HG03097 (cell line): ENCODE measurements around the gene SLC19A1.
"Not testable (repeated sequence)": the region's sequence is repeated elsewhere in the genome, so short reads cannot be mapped to it uniquely, and the experiment has no call there.

Source experiments
- ATAC-seq: cut with Tn5 transposase; IDR thresholded peaks from one replicate; pipeline ENCODE4 v1.9.1; 2021; ENCODE audit not compliant: unreplicated experiment, low FRiP score

The SLC19A1 gene

GRCh38 chr21:45577801-45578175 is 35.5 kb upstream of the SLC19A1 start:
- ATAC-seq: no peak

DNA sequence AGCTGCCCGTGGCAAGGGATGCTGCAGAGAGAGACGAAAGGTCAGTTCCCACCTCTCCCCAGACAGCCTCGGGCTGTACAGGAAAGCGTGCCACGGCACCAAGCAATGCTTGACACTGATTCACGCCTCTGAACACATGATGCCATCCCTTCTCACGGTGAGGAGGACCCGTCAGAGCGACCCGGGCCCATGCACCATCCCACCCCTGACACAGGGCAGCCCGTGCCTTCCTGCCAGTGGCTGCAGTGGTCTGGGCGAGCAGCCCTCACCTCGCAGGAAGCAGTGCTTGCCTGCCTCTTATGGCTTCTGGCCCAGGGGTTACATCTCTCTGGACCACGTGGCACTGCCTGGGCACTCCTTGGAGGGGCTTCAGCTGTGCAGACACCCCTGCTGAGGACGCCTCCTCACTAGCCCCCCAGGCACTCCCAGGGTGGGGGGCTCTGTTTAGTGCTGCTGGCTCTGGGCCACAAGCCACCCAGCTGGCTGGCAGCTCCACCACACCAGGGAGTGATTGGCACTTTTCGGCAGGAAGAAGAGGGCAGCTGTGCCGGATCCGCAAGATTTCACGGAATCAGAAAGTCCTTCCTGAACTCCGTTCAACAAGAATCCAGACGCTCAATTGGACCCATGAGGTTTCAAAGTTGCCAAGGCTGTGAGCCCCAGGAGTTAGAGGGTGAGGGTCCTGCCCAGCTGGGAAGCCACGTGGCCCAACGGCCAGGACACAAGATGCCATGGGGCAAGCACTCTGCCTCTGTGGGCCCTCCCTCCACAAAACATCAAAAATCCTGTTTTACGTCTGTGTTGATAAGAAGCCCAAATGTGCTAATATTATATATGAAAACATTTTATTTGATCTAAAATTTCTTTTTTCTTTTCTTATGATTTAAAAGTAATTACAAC is 34.8 kb upstream of the SLC19A1 start:
- ATAC-seq: no peak

GRCh38 chr21:45575993-45576837 is 34.0 kb upstream of the SLC19A1 start:
- ATAC-seq: no peak

DNA sequence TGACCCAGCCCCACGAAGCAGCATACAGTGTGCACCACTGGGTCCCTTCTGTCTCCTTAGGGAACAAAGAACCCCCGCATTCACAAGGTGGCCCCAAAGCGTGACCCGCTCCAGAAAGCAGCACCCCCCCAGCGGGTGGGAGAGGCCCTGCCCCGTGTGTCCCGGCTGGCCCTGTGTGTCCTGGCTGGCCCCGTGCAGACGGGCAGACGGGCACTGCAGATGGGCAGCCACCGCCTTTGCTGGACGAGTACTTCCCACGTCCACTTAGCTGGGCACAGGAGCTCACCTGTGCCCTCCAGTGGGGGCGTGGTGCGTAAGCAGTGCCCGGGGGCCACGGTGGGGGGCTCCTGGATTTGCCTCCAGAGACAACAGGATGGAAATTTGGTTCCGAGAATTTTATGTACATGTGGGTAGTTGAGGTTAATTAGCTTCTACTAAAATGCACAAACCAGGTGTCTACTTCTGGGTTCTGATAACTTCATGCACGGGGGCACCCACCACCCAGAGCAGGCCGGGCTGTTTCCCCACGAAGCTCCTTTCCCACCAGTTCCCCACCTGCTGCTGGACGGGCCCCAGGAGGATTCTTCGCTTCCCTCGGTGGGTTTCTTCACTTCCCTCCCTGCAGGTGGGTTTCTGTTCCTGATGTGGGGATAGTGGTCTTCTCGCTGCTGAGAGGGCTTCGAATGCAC is 33.2 kb upstream of the SLC19A1 start:
- no peak for ATAC-seq

- no peak for ATAC-seq
These were observed 32.5 kb upstream of the SLC19A1 start for GRCh38 chr21:45574691-45575090.

DNA sequence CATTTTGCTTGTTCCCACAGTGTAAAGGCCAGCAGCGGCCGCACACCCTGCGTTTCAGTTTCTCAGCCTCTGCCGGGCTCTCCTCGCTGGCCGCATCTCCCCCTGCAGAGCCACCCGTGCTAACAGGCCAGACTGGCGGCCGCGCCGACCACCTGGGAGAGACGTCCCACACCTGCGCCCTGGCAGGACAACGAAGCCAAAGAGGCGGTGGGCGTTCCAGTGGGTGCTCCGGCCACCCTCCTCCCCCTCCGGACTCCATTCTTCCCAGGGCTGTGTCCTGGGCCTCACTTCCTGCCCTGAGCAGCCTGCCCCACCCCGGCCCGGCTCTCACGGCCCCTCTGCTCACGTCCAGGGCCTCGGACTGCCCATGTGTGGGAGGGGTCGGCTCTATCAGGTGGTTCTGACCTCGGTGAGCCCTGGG is 31.9 kb upstream of the SLC19A1 start:
- ATAC-seq: no peak

GRCh38 chr21:45573452-45574035 is 31.3 kb upstream of the SLC19A1 start:
- no peak for ATAC-seq

DNA sequence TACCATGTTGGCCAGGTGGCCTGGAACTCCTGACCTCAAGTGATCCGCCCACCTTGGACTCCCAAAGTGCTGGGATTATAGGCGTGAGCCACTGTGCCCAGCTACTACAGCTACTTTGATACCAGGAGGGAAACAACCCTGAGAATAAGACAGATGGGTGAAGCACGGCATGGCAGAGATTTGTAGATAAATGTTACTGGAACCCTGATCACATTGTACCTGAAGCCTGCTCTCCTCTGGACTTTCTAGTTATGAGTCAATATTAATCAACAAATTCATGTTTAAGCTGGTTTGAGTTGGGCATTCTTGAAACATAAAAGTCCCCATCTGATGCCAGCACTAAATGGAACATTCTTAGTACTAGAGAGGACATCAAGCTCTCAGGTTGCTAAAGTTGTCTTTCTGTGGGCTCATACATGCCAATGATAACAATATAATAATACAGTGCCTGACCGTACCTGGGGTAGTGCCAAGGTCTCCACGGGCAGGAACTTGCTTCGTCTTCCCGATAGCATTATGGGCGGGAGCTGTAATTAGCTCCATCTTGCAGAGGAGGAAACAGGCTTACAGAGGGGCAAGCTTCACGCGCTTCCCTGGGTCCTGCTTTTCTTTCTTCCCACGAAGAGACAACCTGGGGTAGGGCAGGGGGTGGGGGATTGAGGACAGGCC is 30.7 kb upstream of the SLC19A1 start:
- no peak for ATAC-seq

GRCh38 chr21:45572231-45572630 is 30.0 kb upstream of the SLC19A1 start:
- no peak for ATAC-seq

DNA sequence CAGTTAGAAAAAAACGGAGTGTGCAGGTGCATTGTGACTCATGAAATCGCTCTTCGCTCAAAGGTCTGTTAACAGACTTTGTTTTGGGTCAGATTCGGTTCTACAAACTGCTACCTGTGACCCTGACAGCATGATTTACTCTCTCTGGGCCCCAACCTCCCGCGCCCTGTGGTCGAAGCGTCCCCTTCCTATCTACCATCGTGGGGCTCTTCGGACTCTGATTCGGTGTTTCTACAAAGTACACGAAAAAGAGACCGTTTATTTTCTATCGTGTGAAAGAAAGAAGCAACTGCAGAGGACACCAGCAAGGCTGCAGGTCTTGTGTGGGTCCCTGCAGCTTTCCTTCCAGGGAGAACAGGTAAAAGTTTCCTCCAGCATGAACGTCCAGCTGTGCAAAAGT is 29.4 kb upstream of the SLC19A1 start:
- no peak for ATAC-seq

GRCh38 chr21:45570826-45571601 is 28.8 kb upstream of the SLC19A1 start:
- ATAC-seq: no peak

- no peak for ATAC-seq
These were observed 27.8 kb upstream of the SLC19A1 start for GRCh38 chr21:45570071-45570470.

DNA sequence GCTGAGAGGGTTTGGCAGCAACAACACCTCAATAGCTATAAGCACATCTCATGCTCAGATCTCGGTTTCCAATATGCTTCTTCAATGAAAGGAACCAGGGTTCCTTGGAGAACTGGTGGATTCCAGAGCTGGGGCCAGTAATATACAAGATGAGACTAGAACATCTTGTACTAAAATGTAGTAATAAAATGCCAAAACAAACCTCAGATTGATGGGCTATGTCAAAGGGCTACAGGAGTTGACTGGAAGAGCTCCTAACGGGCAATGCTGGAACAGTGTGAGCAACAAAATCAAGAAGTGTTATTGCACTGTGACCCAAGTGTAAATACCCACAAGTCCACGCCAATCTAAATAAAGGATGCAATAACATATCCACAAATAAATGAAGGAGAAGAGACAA is 26.1 kb upstream of the SLC19A1 start:
- no peak for ATAC-seq

DNA sequence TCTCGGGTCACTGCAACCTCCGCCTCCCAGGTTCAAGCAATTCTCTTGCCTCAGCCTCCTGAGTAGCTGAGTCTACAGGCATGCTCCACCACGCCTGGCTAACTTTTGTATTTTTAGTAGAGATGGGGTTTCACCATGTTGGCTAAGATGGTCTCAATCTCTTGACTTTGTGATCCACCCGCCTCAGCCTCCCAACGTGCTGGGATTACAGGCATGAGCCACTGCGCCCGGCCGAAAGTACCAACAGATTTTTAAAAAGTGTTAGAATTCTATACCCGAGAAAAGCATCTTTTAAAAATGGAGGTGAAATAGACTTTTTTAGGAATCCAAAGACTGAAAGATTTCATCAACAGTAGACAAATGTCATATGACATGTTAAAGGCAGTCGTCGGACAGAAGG is 21.9 kb upstream of the SLC19A1 start:
- not testable (repeated sequence) for ATAC-seq

DNA sequence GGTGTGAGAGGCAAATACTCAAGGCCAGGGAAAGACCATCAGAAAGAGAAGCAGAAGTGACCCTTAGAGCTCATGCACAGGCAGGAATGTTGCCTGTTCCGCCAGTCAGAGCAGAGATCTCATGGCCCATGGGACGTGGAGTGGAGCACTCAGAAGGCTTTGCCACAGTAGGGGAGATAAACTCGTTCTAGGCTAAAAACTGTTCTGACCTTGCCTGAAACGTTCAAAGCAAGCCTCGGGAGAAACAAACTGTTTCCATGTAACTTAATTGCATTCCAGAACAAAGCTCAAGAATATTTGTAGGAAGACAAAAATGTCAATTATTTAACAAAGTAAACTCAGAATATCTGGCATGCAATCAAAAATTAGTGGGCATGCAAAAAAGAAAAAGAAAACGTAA is 20.7 kb upstream of the SLC19A1 start:
- ATAC-seq: no peak

DNA sequence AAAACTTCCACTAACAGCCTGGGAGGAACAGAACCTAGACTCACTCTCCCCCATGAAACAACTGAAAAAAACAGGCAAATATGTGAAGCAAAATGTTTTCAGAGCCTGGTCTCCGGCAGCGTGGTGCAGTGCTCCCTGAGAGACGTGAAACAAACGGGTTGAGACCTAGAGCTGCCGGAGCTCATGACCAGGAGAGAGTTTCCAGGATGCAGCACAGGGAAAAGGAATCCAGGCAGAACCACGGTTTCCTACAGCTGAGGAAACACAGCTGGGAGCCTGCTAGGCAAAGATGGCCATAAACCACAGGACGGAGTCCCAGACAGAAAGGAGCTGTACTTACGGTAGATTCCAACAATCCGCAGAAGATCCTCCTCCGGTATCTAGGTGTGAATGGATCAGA is 20.2 kb upstream of the SLC19A1 start:
- no peak for ATAC-seq

DNA sequence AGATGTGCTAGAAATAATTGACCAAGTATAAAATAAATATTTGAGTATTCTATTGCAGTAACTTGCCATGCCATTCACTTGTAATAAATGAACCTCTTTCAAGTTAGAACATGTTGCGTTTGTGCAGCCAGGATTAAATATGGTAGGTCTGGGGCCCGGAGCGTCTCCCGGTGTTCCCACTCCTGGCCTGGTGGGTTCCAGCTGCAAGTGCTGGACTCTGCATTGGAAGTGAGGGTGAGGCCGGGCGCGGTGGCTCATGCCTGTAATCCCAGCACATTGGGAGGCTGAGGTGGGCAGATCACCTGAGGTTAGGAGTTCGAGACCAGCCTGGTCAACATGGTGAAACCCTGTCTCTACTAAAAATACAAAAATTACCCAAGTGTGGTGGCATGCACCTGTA is 19.0 kb upstream of the SLC19A1 start:
- ATAC-seq: not testable (repeated sequence)

GRCh38 chr21:45560106-45561021 is 18.1 kb upstream of the SLC19A1 start:
- no peak for ATAC-seq
